T-helper 2 cell (primary cell): ENCODE measurements around the gene XIRP2.

ENCODE experiments used
- DNase-seq, 5 experiments: peaks; one replicate each; pipeline versions ENCODE4 v3.0.0 to v3.0.0-alpha.2; 2012 to 2022

The XIRP2 gene

GRCh38 chr2:167135706-167136105, 247.4 kb downstream of the XIRP2 start:
- DNase-seq = no peak

- DNase-seq = no peak
Observed at GRCh38 chr2:167136879-167137596, 248.8 kb downstream of the XIRP2 start.

DNA sequence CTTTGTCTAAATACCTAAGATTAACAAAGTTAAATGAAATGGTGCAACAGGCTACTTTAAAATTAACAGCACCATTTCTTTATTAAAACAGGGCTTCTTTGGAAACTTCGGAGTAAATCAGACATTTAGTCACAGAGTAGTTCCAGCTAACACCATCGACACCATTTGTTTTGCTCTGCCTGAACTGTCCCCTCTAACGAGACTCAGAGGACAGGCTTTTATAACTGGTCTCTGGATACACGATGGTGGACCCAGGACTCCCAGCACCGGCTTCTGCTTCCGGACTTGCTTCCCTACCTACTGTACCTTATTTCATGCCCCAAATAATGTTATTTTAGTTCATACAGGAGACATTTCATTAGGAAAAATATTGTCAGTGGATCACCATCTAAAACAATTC, 252.1 kb downstream of the XIRP2 start:
- no peak for DNase-seq

GRCh38 chr2:167140767-167141166, 252.5 kb downstream of the XIRP2 start:
- DNase-seq = no peak

DNA sequence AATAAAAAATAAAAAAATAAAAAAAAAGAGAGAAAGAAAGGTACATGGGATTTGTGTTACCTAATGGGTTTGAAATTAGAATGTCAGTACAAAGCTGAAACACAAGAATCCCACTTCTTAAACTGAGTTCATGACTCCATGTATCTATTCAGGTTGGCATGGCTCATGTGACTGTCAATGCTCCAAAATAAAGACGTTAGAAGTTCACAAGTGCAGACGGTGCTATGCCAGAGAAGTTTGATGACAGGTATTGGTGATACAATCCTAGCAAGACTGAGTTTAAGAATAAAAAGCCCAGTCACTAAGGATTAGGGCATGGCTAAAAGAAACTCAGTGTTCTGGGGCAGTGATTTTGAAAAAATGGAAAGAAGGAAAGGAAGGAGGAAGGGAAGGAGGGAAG, 254.3 kb downstream of the XIRP2 start:
- no peak for DNase-seq

GRCh38 chr2:167144179-167144898, 256.1 kb downstream of the XIRP2 start:
- DNase-seq = no peak

- no peak for DNase-seq
Observed at GRCh38 chr2:167147271-167147941, 259.1 kb downstream of the XIRP2 start.

GRCh38 chr2:167151894-167152293, 263.6 kb downstream of the XIRP2 start:
- DNase-seq = no peak

DNA sequence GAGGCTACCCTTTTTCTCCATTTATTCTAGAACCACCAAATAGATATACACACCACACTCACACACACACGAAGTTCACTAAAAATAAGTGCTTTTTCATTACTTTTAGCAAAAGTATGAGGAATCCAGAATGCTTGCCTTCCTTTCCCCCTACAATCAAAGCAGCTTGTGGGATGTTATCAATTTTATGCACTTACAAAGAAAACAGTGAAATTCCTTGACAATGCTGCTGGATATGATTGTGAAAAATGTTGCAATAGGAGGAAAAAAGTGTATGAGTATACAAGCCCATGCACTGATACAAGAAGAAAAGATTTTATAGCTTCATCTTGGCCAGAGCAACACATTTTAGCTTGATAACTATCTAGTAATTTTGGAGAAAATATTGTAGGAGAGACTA, 269.2 kb downstream of the XIRP2 start:
- no peak for DNase-seq

DNA sequence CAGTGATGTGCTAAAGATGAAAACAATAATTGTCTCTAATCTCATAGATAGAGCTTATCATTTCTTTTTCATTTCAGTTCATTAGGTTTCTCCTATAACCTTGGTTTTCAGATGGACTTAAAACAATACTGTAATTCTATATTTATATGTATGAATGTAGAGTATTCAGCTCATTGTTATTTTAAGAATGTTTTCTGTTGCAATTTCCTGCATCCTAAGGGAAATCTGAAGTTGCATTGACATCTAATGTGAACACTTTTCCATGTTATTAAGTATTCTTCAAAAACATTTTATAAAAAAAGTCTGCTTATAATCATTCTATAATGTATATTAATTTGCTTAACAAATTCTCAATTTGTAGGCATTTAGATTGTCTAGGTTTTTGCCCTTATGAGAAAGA, 288.9 kb downstream of the XIRP2 start:
- no peak for DNase-seq

DNA sequence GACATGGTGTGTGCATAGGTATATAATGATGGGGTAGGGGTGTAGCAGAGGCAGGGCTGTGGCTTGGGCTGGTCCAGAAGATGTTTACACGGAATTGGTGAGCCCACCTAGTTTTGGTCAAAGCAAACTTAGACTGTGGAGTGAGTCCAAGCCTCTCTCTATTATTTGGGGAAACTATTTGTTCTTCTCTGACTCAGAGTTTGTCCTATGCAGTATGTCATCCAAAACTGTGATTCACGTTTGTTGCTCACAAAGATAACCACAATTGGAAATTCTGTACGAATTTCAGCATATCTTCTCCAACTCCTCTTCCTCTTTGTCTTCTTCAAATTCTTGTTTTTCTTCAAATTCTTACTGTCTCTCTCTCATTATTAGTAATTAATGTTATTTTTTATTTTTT, 292.9 kb downstream of the XIRP2 start:
- DNase-seq = no peak

- DNase-seq = no peak
Observed at GRCh38 chr2:167181688-167182087, 293.4 kb downstream of the XIRP2 start.

DNA sequence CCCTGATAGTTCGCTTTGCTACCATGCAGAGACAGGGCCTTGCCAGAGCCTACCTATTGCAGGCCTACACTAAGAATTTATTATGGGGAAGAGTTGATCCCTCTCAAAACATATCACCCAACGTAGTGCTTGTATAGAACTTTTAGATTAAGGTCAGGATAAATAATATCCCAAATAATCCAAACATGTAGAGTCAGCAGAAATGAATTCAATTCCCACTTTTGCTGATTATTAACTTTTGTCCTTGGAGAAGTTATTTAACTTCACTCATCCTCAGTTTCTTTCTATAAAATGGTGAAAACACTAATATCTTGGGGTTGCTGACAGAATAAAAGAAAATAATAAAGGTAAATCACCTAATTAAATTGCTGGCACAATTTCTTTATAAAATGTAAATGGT, 294.1 kb downstream of the XIRP2 start:
- DNase-seq = no peak

GRCh38 chr2:167183931-167184330, 295.7 kb downstream of the XIRP2 start:
- DNase-seq = no peak

- DNase-seq = no peak
Observed at GRCh38 chr2:167186465-167186864, 298.2 kb downstream of the XIRP2 start.

- DNase-seq = no peak
Observed at GRCh38 chr2:167187049-167187727, 298.9 kb downstream of the XIRP2 start.

DNA sequence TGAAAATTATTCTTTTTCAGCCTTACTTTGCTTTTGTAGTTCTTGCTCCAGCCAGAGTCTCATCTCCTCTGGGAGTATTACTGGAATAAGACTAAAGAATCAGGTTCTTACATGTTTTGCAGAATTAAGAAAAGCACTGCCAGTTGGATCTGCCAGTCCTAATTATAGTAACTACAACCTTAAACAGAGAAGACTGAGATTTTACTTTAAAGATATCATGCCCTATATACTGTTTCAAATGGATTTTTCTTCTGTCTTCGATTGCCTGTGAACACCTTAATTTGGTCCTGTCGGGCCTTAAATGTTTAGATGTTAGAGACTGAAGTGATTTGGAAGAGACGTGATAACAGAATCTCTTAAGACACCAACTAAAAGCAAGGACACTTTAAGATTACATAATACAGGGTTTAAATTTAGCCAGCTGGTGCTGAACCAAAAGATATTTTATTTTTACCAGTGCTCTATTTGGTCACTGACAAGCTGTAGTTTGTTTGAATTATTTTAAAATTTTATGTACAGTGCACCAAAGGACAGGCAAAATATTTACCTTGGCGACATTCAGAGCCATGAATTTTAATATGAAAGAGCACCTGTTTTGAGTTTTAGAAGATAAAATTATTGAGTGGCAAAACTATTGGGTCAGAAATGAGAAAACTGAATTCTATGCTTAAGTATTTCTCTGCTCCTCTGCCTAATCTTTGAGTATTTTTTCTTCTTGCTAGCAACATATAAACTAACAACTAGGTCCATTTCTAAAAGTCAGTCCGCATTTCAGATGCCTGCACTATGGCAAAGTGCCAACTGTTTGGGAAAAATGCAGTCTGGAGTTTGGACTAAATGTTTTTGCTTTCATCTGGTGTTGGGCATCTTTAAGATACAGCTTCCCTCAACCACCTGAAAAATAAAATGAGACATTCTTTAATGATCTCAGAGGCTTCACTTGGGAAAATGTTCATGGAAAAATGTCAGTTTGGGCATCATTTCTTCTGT, 300.0 kb downstream of the XIRP2 start:
- DNase-seq = no peak

- no peak for DNase-seq
Observed at GRCh38 chr2:167190053-167190452, 301.8 kb downstream of the XIRP2 start.

- DNase-seq = no peak
Observed at GRCh38 chr2:167191588-167191987, 303.3 kb downstream of the XIRP2 start.

DNA sequence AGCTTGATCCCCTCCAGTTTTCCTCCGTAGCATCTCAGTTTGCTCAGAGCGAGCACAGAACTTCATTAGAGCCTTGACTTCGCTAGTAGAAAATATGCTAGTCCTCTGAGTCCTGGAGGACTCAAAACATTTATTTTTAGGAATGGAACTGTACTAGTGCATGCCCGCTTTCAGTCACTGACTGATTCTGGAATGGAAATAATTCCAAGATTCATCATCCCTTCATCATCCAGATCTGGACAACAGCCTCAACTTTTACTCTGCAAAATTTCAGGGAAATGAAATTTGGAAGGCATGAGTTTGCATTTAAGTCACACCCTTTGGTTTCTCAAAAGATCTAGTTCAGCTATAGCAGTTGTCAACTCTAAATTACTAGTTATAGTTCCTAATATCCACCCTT, 304.6 kb downstream of the XIRP2 start:
- DNase-seq = no peak

DNA sequence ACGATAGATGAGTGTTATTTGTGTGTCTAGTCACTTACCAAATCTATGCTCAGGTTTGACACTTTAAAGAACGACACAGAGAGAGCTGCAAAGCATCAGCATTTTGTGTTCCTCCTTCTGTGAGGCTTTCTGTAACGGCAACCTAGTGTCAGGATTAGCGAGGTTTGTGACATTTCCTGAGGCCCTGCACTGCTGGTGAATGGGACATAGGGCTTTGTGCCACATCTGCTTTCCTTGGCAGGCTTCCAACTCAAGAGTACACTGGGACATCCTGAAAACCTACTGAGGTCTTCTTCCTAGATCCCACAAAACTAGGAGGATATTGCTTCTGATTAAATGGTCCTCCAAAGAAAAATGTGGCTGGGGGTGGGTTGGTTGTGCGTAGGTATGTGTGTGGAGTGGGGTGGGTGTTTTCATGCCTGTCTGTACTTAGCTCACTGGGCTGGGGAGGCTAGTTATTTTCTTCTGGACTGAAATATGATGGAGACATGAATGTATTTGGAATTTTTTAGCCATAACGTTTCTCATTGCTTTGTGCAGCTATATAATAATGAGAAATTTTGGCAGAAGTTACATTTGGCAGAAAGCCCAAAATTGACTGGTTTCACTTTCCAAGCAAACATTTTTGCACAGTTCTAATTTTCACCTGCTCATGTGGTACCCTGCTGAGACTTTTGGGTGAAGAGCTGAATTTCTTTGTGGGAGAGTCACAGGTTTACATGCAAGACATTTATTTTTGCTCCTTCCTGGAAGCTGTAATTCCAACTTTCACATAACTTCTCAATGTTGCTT, 308.4 kb downstream of the XIRP2 start:
- DNase-seq = no peak
